GM15510 (cell line): ENCODE data around the gene IP6K1.

ENCODE experiments used
- POLR2A ChIP-seq: IDR thresholded peaks from 3 replicates; pipeline ENCODE4 v1.6.1; 2011; ENCODE audit warnings: borderline replicate concordance; ENCODE audit not compliant: insufficient read length; ENCODE audit errors: extremely low read depth

IP6K1 gene

DNA sequence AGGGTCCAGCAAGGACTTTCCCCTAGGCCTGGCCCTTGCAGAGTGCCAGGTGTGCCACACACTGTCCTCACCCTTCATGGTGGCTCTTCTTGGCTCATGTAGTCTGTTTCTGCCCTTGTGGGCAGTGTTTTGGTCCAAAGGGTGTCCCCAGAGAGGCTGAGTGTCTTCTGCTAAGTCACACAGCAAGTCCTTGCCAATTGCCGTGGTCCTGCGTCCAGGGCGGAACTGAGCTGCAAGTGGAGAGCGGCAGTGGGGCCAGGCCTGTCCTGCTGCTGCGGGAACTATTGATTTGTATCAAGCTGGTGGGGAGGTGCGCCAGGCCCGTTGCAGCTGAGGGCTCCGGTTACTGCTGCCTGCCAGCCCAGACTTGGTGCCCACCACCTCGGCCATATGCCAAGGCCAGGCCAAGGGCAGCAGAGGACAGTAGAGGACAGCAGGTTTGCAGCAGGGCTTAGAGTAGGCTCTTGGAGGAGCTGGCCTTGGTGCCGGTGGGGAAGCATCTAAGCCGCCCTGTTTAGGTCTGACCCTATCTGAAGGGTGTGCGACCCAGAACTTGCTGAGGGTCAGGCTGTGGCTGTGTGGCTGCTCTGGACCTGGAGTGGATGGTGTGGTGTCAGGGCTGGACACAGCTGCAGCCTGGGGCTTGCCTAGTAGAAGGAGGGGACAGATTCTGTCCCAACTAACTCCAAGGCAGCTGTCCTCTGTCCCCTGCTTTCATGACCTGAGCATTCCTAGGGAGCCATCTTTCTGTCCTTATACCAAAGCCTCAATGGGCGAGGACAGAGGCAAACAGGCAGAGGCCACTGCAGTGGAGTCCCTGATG, 71.4 kb downstream of the IP6K1 start:
- no peak for TF ChIP-seq POLR2A

GRCh38 chr3:49713336-49714105, 72.8 kb downstream of the IP6K1 start:
- TF ChIP-seq POLR2A, result no peak

GRCh38 chr3:49712631-49713317, 73.6 kb downstream of the IP6K1 start:
- no peak for TF ChIP-seq POLR2A

DNA sequence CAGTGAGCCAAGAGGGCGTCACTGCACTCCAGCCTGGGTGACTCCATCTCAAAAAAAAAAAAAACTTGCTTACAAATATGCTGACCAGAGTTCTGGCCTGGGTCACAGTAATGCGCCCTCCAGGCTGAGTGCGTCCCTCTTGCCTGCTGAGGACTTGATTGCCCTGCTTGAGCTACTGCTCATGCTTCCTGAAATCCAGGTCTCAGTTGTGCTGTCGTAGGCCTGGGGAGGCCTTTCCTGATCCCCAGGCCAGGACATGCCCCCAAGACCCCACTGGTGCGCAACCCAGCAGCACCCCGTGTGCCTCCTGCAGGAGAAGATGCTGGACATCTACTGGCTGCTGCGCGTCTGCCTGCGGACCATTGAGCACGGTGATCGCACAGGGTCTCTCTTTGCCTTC, 74.2 kb downstream of the IP6K1 start:
- TF ChIP-seq POLR2A, result no peak

DNA sequence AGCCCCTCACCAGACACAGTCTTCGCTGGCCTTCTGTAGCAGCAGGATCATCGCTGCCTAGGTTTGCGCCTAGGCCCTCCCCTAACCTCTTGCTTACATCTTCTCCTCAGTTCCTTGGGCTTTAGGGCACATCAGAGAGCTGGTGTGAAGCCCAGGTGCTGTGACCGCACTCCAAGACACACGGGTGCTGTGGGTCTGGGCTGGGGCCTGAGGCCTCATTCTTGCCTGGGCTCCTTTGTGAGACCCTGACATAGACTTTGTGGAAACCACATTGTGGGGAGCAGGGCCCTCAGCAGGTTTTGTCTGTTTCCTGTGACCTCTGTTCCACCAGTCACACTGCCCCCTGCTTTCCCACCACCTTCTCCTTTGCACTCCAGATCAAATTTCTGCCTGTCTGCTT, 74.9 kb downstream of the IP6K1 start:
- no peak for TF ChIP-seq POLR2A

- TF ChIP-seq POLR2A, result no peak
These were observed 76.5 kb downstream of the IP6K1 start for GRCh38 chr3:49709852-49710251.

DNA sequence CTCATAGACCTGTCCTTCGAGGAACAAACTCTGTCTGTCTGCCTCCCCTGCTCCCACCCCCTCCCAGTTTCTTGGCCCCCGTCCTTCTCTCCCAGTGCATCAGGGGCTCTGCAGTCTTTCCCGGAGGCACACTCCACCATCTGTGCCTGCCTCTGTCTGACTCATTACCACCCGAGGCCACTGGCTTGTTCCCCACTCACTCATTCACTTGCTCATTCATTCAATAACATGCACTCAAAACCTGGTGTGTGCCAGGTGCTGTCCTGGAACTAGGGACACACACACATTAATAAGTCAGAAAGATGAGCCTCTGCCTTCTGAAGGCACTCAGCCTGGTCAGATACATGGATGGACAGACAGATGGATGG, 79.2 kb downstream of the IP6K1 start:
- no peak for TF ChIP-seq POLR2A

DNA sequence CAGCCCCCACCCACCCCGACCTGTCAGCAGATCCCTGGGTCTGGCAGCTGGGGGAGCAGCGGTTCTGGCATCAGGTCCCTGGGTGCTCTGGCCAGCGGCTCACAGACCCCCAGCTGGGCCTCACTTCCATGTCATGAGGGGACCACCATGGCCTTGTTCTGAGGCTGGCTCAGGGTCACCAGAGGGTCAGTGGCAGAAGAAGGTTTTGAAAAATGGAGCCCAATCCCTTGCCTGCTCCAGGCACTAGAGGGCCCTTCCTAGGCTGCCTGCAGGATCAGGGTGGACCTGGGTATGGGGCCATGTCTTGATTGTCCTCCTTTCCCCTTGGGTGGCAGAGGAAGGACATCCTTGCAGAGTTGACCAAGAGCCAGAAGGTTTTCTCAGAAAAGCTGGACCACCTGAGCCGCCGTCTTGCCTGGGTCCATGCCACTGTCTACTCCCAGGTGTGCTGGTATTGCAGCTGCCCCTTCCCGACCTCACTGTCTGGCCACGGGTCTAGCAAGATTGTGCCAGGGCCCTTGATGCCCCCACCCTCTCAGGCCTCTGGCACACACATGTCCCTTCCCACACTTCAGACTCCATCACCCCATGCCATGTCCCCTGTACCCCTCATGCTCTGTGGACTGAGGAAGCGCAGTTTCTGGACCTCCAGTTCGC, 79.8 kb downstream of the IP6K1 start:
- no peak for TF ChIP-seq POLR2A

- no peak for TF ChIP-seq POLR2A
These were observed 80.9 kb downstream of the IP6K1 start for GRCh38 chr3:49705390-49705960.

DNA sequence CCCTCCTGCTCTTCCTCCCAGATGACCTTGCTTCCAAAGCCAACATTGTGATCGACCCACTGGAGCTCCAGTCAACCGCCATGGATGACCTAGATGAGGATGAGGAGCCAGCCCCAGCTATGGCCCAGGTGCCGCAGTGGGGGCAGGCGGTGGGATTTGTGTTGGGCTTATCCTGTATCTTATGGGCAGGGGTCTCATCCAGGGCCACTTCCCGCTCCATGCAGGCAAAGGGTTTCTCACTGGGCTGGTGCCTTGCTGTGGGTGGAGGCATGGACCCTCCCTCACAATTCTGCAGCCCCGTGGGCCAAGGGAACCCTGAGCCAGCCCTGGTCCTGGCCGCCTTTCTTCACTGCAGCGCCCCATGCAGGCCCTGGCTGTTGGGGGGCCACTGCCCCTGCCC, 81.7 kb downstream of the IP6K1 start:
- no peak for TF ChIP-seq POLR2A

- no peak for TF ChIP-seq POLR2A
These were observed 82.4 kb downstream of the IP6K1 start for GRCh38 chr3:49703956-49704355.

DNA sequence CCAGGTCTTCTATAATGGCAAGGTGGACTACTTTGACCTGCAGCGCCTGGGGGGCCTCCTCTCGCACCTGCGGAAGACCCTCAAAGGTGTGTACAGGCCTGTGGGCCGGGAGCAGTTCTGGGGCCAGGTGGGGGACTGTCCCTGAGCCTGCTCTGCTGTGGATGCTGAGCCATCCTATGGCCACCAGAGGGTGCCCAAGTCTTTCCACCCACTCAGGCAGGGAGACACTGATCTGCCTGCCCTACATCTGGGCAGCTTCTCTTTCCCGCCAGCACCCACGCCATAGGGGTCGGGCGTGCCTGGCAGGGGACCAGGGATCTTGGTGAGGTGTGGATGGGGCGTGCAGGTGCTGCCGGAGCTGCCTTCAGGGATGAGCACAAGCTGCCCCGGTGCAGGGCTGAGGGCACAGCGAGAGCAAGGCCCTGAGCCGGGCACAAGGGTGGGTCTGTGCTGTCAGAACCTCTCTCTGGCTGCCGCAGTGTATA, 82.9 kb downstream of the IP6K1 start:
- no peak for TF ChIP-seq POLR2A

DNA sequence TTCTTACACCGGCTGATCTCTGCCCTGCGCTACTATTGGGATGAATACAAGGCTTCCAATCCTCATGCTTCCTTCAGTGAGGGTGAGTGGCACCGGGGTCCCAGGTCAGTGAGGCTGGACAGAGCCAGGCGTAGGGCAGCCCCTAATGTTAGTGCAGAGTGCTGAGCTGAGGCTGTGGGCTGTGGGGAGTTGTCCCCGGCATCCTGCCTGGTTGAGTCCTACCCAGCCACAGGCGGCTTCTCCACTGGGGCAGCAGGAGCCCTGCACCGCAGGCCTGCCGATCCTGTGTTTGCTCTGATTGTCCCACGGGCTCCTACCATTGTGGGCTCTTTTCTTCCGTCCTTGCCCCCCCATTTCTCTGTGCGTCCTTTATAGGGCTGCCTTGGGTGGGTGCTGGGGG, 83.7 kb downstream of the IP6K1 start:
- no peak for TF ChIP-seq POLR2A

DNA sequence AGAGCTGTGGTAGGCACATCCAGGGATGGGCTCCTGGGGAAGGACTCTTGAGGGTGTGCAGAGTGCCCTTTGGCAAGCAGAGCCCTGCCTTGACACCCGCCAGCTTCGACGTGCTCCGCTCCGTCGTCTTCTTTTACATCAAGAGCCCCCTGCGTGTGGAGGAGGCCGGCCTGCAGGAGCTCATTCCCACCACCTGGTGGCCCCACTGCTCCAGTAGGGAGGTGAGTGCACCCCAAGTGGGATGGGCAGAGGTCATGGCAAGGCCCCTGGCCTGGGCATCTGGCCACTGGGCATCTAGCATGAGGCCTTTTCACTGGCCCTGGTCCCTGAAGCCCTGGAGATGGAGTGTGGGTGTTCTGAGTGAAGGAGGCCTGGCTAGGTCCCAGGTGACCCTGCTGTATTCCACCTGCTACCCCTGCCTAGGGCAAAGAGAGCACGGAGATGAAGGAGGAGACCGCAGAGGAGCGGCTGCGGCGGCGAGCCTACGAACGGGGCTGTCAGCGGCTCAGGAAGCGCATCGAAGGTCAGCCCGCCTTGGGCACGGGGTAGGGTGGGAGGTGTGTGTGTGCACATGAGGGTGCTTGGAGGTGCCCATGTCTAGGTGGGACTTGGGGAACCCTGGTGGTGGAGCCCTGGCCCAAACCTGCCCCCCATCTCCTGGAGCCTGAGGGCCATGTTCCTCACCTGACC, 84.8 kb downstream of the IP6K1 start:
- no peak for TF ChIP-seq POLR2A

DNA sequence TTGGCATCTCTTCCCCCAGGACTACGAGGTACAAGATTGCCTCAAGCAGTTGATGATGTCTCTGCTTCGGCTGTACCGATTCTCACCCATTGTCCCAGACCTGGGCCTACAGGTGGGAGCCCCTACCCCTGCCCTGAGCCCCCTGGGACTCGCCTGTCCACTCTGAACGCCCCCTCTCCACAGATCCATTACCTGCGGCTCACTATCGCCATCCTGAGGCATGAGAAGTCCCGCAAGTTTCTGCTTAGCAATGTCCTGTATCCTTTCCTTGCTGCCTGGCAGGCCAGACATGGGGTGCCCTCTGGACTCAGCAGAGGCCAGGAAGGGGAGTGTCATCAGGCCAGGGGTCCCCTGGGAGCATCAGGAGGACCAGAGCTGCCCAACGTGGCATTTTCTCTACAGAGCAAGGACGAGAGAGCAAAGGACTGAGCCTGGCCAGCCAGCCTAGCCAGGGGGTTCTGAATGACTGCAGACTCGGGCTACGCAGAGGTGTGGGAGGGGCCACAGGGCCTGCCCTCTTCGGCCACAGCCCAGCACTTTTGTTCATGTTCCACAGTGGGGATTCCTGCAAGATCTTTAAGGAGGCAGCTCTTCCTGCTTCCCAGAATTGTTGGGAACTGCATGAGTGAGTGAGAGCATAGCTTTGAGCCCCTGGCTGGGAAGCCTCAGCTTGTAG, 85.8 kb downstream of the IP6K1 start:
- TF ChIP-seq POLR2A, result no peak
